ENCODE results near the gene PPM1H.

DNA sequence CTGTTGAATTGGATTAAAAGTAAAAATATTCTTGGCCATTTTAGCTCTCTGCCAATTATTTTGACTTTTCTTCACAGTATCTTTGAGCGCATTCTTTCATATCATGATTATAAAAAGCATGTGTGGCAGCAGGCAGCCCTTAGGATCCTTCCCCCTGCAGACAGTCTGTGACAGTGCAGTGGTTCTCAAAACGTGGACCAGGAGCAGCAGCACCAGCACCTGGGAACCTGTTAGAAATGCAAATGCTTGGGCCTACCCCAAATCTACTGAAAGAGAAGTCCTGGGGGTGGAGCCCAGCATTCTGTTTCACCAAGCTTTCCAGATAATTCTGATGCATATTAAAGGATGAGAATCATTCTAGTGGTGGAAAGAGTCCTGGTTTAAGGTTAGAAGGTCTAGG lies 312.8 kb downstream of the PPM1H start:
- TF ChIP-seq, protein P1, sequence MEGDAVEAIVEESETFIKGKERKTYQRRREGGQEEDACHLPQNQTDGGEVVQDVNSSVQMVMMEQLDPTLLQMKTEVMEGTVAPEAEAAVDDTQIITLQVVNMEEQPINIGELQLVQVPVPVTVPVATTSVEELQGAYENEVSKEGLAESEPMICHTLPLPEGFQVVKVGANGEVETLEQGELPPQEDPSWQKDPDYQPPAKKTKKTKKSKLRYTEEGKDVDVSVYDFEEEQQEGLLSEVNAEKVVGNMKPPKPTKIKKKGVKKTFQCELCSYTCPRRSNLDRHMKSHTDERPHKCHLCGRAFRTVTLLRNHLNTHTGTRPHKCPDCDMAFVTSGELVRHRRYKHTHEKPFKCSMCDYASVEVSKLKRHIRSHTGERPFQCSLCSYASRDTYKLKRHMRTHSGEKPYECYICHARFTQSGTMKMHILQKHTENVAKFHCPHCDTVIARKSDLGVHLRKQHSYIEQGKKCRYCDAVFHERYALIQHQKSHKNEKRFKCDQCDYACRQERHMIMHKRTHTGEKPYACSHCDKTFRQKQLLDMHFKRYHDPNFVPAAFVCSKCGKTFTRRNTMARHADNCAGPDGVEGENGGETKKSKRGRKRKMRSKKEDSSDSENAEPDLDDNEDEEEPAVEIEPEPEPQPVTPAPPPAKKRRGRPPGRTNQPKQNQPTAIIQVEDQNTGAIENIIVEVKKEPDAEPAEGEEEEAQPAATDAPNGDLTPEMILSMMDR (IDR thresholded peaks at IDR 0.05): no peak
- TF ChIP-seq POLR2A (IDR thresholded peaks at IDR 0.05): no peak
